Panc1 (cell line): ENCODE data around the gene RNPS1. TPM values are rescaled to one million over a fixed set of nuclear protein-coding genes. Genes with fewer than 3 reads are reported as not detected.

Experiments
- ATAC-seq: fragments of 200-7000 bp; cut with Tn5 transposase; 2 replicates; pipeline ENCODE4 v1.9.1; 2020; ENCODE audit warnings: mild to moderate bottlenecking, moderate library complexity
- BruUV-seq: library from RNA; stranded (reverse); fragments of 400-500 nt; replicated peaks from 2 replicates; lab custom pipeline; 2021; lab: Mats Ljungman, UMichigan
- CTCF ChIA-PET: fragments of 300-600 bp; sonication (Branson Sonifier 250); formaldehyde crosslinking; loops from one replicate; lab custom pipeline; 2022; ENCODE audit warnings: antibody characterized with exemption; lab: Charles Lee
- POLR2A ChIA-PET: fragments of 300-600 bp; sonication (Branson Sonifier 250); formaldehyde crosslinking; loops from one replicate; lab custom pipeline; 2022; ENCODE audit warnings: antibody characterized with exemption; lab: Charles Lee
- DNase-seq: peaks from one replicate; pipeline ENCODE4 v3.0.0-alpha.2; 2010; ENCODE audit warnings: low read depth, low spot score
- H3K27ac ChIP-seq: 2 replicates; pipeline ENCODE4 v1.5.1; 2011; ENCODE audit warnings: mild to moderate bottlenecking, low read length, inconsistent platforms
- H3K27me3 ChIP-seq: fragments of 200-500 bp; sonication (Bioruptor generic); 2 replicates; pipeline ENCODE4 v1.6.0; 2014; ENCODE audit warnings: low read length, inconsistent platforms; ENCODE audit not compliant: control insufficient read depth, insufficient read depth
- H3K36me3 ChIP-seq: fragments of 200-500 bp; sonication (Bioruptor generic); 2 replicates; pipeline ENCODE4 v1.5.1; 2014; ENCODE audit warnings: inconsistent platforms, mild to moderate bottlenecking, low read length, moderate library complexity; ENCODE audit not compliant: control insufficient read depth, insufficient read depth
- H3K4me1 ChIP-seq: 2 replicates; pipeline ENCODE4 v1.5.1; 2011; ENCODE audit warnings: inconsistent platforms, mild to moderate bottlenecking, low read length, moderate library complexity; ENCODE audit not compliant: control insufficient read depth, insufficient read depth
- H3K4me3 ChIP-seq, 2 experiments: 2 replicates each; pipeline ENCODE4 v1.5.1; 2011 to 2012; ENCODE audit warnings: low read depth in 2 of 2, low read length in 2 of 2, mild to moderate bottlenecking in 2 of 2, inconsistent platforms in 1 of 2, moderate library complexity in 1 of 2
- H3K9me3 ChIP-seq: fragments of 200-500 bp; sonication (Bioruptor generic); 2 replicates; pipeline ENCODE4 v1.5.1; 2014; ENCODE audit warnings: low read depth, mild to moderate bottlenecking, inconsistent platforms, low read length, moderate library complexity; ENCODE audit not compliant: control insufficient read depth, insufficient read depth
- POLR2AphosphoS5 ChIP-seq: IDR thresholded peaks from 2 replicates; pipeline ENCODE4 v1.6.1; 2012; ENCODE audit warnings: mild to moderate bottlenecking, low read depth, low read length, moderate library complexity
- SIN3A ChIP-seq: IDR thresholded peaks from 2 replicates; pipeline ENCODE4 v1.6.1; 2012; ENCODE audit warnings: low read depth, mild to moderate bottlenecking, low read length, moderate library complexity, borderline replicate concordance; ENCODE audit not compliant: insufficient read depth
- TCF7L2 ChIP-seq: IDR thresholded peaks from 2 replicates; pipeline ENCODE4 v1.6.1; 2011; ENCODE audit warnings: mild to moderate bottlenecking, low read depth, low read length, inconsistent platforms
- in situ Hi-C: cut with HindIII; loops from 2 replicates; pipeline ENCODE4 v1.10.0; 2016; ENCODE audit warnings: low sequenced_read_pairs, low pct_unique_long_range_greater_than_20kb
- intact Hi-C: fragments of 100-400 bp; cut with micrococcal nuclease; formaldehyde crosslinking; loops from one replicate; pipeline ENCODE4 v1.10.0; 2022; ENCODE audit not compliant: unreplicated experiment
- total RNA-seq: library from RNA; stranded (reverse); gene quantifications from one replicate; pipeline ENCODE4 v1.2.1, GENCODE V29; 2021; ENCODE audit not compliant: unreplicated experiment
- TF ChIP-seq, protein P1 (sequence below): fragments of 450-650 bp; IDR thresholded peaks from 2 replicates; pipeline ENCODE4 v1.5.1; 2017; ENCODE audit warnings: mild to moderate bottlenecking
- TF ChIP-seq, protein P2 (sequence below), 2 experiments: IDR thresholded peaks; 2 replicates each; pipeline ENCODE4 v1.6.1; 2011 to 2012; ENCODE audit warnings: low read depth in 2 of 2, control low read depth in 1 of 2, low read length in 1 of 2, mild to moderate bottlenecking in 1 of 2, moderate library complexity in 1 of 2; ENCODE audit not compliant: insufficient read depth in 1 of 2

Gene RNPS1
- total RNA-seq, 1 experiment from 2014 or later, result 249 TPM

DNA sequence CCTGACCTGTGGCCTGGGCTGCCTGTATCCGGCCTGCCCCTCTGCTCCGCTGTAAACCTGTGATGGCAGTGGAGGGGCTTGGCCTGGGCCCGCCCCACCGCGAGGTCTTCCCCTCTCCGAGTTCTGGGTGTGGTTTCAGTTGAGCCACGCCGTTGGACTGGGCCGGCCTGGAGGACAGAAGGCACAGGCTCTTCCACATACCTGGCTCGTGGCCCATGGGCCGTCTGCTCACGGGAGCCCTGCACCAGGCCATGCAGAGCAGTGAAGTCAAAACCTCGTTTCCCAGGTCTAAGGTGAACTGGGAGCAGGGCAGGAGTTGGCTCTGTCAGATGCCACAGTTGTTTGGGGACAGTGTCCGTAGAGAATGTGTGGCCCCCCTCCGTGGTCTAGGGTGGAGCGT, 5.6 kb upstream of the RNPS1 start:
- POLR2A ChIA-PET, result no interaction called here
- no peak for DNase-seq
- H3K27ac ChIP-seq, result no peak overlapping the region
- H3K27me3 ChIP-seq, result no peaks in the 10 kb centered on the region
- intact Hi-C loops (no loop called here), in situ Hi-C loops (no loop called here)
- no TSS peak for BruUV-seq
- H3K4me1 ChIP-seq, result peaks cover 7% of the 10 kb centered on the region
- CTCF ChIA-PET, result no interaction called here
- H3K9me3 ChIP-seq, result no peaks in the 10 kb centered on the region
- no peak for ATAC-seq
- no peak overlapping the region for H3K4me3 ChIP-seq
- no peaks in the 10 kb centered on the region for H3K36me3 ChIP-seq
- TF ChIP-seq TCF7L2, result no peak
- TF ChIP-seq POLR2AphosphoS5, result no peak
- TF ChIP-seq, protein P1, sequence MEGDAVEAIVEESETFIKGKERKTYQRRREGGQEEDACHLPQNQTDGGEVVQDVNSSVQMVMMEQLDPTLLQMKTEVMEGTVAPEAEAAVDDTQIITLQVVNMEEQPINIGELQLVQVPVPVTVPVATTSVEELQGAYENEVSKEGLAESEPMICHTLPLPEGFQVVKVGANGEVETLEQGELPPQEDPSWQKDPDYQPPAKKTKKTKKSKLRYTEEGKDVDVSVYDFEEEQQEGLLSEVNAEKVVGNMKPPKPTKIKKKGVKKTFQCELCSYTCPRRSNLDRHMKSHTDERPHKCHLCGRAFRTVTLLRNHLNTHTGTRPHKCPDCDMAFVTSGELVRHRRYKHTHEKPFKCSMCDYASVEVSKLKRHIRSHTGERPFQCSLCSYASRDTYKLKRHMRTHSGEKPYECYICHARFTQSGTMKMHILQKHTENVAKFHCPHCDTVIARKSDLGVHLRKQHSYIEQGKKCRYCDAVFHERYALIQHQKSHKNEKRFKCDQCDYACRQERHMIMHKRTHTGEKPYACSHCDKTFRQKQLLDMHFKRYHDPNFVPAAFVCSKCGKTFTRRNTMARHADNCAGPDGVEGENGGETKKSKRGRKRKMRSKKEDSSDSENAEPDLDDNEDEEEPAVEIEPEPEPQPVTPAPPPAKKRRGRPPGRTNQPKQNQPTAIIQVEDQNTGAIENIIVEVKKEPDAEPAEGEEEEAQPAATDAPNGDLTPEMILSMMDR, result no peak
- TF ChIP-seq, protein P2, sequence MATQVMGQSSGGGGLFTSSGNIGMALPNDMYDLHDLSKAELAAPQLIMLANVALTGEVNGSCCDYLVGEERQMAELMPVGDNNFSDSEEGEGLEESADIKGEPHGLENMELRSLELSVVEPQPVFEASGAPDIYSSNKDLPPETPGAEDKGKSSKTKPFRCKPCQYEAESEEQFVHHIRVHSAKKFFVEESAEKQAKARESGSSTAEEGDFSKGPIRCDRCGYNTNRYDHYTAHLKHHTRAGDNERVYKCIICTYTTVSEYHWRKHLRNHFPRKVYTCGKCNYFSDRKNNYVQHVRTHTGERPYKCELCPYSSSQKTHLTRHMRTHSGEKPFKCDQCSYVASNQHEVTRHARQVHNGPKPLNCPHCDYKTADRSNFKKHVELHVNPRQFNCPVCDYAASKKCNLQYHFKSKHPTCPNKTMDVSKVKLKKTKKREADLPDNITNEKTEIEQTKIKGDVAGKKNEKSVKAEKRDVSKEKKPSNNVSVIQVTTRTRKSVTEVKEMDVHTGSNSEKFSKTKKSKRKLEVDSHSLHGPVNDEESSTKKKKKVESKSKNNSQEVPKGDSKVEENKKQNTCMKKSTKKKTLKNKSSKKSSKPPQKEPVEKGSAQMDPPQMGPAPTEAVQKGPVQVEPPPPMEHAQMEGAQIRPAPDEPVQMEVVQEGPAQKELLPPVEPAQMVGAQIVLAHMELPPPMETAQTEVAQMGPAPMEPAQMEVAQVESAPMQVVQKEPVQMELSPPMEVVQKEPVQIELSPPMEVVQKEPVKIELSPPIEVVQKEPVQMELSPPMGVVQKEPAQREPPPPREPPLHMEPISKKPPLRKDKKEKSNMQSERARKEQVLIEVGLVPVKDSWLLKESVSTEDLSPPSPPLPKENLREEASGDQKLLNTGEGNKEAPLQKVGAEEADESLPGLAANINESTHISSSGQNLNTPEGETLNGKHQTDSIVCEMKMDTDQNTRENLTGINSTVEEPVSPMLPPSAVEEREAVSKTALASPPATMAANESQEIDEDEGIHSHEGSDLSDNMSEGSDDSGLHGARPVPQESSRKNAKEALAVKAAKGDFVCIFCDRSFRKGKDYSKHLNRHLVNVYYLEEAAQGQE (IDR thresholded peaks at IDR 0.05; ENCODE audit: insufficient read depth in 1 of 2, low read depth in 2 of 2, low read length in 1 of 2), result no peak
- no peak for TF ChIP-seq SIN3A

DNA sequence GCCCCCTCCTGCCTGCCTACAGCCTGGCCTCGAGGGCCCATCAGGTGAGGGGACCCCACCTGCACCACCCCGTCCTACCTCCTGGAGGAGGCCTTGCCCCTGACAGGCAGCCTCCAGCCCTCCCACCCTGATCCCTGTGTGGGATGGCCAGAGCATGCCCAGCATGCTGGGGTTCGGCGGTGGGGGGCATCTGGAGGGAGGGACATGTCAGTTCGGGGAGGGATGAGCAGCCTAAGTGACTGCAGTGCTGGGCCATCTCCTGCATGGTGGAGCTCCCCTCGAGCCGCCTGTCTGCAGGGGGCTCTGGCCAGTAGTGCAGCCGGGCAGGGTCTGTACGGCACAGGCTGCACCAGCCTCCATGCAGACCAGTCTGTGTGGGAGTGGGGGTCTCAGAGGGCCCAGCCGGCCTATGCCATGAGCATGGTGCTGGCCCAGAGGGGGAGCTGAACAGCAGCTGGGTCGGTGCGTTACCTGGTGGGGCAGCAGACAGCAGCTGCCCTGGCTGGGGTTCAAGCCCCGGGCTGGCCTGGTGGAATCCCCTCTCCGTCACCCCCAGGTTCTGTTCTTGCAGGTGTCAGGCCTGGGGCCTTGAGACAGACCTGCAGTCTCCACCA, 4.0 kb upstream of the RNPS1 start:
- Histone ChIP-seq H3K27me3 (no peaks in the 10 kb centered on the region), H3K9me3 (no peaks in the 10 kb centered on the region), H3K4me3 (no peak overlapping the region), H3K27ac (no peak overlapping the region), H3K4me1 (peaks cover 7% of the 10 kb centered on the region), H3K36me3 (no peaks in the 10 kb centered on the region)
- intact Hi-C loops (no loop called here), in situ Hi-C loops (no loop called here)
- no TSS peak for BruUV-seq
- no peak for TF ChIP-seq TCF7L2
- TF ChIP-seq, protein P2 (IDR thresholded peaks at IDR 0.05; ENCODE audit: insufficient read depth in 1 of 2, low read depth in 2 of 2, low read length in 1 of 2), result no peak
- TF ChIP-seq POLR2AphosphoS5, result no peak; the same call in 1 of the 2 replicates
- TF ChIP-seq, protein P1, result no peak
- no peak for TF ChIP-seq SIN3A
- DNase-seq (no peak), ATAC-seq (no peak)
- ChIA-PET POLR2A (no interaction called here), CTCF (no interaction called here)
